GM21576 (cell line): Measurements from ENCODE around the gene AFAP1L2.

Experiments used
- ATAC-seq: cut with Tn5 transposase; IDR thresholded peaks from one replicate; pipeline ENCODE4 v1.9.1; 2021; ENCODE audit warnings: mild to moderate bottlenecking, moderate library complexity; ENCODE audit not compliant: unreplicated experiment

AFAP1L2 gene

DNA sequence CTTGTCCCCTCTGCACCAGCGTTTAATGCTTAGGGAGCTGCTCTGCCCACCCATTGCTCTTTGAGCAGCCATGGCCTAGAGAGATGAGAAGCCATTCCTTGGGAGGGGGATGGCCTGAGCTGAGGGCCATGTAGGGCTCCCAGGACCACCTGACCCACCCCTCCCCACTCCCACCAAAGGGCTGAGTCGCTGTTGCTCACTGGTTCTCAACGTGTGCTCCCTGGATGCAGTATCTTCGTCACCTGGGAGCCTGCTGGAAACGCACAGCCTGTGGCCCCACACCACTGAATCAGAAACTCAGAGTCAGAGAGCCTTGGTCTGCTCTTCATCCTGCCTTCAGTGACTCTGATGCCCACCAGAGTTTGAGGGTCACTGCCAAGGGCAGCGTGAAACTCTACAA, 128.2 kb downstream of the AFAP1L2 start:
- no peak for ATAC-seq

DNA sequence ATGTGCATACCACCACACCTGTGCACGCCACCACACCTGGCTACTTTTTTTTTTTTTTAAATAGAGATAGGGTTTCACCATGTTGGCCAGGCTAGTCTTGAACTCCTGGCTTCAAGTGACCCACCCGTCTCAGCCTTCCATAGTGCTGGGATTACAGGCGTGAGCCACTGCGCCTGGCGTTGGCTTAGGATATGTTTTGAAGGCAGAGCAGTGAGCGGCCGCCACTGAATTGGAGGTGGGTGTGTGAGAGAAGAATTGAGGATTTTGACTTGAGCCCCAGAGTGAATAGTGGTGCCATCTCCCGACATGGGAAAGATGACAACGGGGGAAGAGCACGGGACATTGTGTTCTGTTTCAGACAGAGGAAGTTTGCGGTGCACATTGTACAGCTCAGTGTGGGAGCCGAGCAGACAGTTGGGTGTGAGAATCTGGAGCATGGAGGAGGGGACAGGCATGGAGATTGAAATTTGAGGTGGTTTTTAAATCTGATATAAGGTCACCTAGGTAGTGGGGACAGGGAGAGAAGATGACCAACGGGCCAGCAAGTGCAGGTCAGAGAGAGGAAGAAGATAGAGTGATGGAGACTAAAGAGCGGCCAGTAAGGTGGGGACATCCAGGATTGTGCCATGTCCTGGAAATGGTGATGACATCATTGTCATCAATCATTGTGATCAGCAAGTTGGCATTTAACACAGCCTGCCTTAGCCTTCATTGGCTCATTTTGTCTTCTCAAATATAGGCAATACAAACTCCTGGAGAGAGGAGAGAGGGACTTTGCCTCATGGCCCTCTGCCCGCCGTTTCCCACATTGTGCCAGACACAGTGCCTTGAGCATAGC, 129.5 kb downstream of the AFAP1L2 start:
- no peak for ATAC-seq

DNA sequence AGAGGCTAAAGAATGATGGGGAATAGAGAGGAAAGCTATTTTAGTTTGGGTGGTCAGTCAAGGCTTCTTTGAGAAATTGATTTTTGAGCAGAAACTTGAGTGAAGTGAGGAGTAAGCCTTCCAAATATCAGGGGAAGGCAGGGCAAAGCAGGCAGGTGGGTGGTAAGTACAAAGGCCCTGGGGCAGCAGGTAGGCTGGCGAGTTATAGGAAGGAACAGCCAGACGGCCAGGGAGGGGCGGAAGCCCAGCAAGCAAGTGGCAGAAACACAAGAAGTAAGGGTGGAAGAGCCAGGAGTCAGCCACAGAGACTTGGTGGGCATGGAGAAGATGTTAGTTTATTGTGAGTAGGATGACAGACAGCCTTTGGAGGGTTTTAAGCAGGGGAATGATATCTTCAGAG, 130.4 kb downstream of the AFAP1L2 start:
- ATAC-seq = no peak

DNA sequence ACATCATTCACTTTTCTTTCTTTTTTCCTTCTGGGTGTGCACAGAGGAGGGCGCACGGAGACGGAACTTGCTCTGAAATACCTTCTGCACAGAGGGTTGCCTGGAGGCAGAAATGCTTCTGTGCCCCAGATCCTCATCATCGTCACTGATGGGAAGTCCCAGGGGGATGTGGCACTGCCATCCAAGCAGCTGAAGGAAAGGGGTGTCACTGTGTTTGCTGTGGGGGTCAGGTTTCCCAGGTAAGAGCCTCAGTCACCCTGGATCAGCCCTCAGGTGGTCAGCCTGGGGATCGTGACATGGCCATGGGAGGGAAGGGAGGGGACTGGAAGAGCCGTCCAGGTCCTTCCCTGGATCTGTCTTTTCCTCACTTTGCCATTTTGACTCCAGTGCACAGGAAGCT, 131.6 kb downstream of the AFAP1L2 start:
- no peak for ATAC-seq

DNA sequence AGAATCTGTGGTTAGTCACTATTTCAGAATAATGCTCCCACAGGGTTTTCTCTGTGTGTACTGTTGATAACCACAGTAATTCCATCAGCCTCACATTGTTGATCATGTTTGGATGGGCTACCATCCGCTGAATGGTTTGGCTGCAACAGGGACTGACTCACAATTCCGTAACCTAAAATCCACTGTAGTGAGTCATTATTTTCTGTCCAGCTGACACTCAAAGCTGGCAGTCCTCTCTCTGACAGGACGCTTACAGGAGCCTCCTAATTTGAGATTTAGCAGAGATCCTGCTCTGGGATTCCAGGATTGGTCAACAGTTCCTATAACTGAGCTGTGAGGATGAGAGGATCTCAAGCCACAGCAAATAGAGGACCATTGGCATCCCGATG, 132.5 kb downstream of the AFAP1L2 start:
- ATAC-seq = no peak

DNA sequence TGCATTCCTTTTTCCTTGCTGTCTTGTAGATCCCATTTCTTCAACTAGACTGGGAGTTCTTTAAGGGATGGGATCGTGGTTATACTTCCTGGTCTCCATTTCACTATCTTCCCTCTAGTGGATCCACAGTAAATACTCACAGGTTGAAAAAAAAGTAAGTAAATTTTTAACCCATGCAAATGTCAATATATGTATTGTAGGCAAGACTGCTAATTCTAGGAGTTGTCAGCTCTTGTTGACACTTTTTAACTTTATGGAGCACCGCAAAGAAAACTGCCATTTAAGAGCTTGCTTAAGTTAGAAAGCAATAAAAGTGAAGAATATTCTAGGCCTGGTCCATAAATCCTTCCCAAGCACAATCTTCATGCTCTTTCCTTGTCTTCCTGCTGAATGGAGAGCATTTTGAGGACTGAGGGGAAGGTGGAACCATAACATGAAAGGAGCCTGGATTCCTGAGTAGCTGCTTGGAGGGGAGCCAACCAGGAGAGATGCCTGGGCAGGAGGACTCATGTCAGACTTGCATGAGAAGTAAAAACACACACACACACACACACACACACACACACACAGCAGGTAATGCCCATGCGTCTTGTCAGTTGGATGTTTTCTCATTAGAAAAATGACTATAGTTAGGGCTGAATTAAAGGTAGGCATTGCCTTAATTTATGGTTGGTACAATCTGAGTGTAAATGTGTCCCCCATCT, 133.1 kb downstream of the AFAP1L2 start:
- no peak for ATAC-seq

DNA sequence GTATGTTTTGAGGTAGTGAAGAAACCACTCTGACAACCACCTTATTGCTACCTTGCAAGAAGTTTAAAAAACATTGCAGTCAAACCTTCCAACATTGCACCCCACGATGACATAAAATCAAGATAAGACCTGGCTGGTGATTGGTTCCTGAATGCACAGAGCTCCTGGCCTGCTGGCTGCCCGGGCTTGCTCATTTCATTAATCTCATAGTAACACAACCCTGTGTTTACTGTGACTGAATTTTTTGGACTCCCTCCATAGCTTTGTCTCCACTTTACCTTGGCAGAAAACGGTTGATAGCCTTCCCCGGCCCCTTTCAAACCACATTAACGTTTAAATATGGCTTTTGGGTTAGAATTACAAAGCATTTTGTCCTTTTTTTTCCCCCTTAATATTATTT, 137.8 kb downstream of the AFAP1L2 start:
- ATAC-seq = no peak

DNA sequence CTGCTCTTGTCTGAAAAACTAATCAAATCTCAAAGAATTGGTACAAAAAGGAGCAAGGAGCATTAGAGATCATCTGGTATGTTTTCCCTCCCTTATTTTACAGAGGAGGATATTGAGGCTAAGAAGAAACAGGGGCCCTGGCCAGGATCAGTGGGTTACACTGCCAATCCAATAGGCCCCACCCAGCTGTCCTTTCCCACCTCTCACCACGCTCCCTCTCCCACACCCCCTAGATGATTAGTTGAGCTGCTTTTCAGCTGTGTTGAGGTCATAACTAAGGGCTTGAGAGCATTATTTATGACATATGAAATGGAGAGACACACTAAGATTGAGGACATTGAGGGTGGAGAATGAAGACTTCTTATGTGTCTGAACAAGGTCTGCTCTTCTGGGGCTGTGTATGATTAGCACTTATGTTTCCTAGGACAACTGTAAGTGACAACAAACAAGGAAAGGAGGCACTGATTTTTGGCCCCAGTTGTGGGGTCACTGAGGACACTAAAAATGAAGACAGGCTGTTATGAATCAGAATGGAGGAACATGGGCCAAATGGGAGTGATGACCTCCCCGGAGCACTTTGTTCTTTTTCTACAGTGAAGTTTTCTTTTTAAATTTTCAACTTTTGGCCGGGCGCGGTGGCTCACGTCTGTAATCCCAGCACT, 138.8 kb downstream of the AFAP1L2 start:
- no peak for ATAC-seq

DNA sequence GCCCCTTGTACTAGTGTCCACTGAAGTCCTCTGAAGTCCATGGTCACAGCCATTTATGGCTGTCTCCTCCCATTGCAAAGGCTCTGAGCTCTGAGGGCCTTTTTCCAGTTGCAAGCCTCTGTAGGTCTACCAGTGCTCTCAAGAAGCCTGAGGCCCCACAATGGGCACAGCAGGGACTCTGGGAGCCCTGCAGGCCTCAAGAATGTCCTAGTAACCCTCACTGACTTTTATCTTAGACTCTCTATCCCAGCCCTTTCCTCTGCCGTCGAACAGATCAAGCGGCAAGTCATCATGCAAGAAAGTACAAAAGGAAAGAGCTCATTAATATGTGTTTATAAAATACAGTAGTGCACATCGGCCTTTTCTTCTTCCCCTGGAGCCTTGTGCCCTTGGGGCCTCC, 141.8 kb downstream of the AFAP1L2 start:
- ATAC-seq = no peak

DNA sequence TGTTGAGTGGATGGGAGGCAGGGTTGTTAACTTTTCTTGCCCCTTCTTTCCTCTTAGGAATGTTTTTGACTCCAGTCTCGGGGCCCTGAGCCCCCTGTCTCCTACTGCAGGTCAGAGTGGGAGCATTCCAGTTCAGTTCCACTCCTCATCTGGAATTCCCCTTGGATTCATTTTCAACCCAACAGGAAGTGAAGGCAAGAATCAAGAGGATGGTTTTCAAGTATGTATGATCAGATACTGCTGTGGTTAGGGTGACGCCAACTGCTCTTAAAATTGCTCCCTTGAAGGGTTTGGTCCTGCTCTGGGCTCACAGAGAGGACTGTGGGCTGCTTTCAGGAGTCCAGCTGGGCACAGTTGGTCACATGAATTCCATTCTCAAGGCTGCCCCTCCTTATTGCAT, 143.2 kb downstream of the AFAP1L2 start:
- ATAC-seq = no peak

DNA sequence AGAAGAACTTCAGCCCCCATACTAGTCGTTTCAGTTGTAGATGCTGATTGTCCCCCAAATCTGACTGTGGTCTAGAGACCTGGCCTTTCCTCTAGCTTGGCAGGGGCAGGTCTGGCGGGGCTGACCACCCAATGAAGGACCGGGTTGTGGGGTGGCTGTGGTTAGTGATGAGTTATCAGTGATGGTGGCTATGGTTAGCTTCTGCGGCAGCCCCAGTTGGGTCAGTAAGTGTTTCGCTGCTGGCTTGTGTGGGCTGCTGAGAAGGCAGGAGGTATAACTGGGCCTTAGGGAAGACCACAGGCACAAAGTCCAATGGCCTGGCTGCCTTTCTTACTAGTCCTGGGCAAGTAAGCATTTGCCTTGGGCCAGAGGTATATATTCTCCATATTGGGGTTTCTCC, 143.9 kb downstream of the AFAP1L2 start:
- ATAC-seq = no peak

DNA sequence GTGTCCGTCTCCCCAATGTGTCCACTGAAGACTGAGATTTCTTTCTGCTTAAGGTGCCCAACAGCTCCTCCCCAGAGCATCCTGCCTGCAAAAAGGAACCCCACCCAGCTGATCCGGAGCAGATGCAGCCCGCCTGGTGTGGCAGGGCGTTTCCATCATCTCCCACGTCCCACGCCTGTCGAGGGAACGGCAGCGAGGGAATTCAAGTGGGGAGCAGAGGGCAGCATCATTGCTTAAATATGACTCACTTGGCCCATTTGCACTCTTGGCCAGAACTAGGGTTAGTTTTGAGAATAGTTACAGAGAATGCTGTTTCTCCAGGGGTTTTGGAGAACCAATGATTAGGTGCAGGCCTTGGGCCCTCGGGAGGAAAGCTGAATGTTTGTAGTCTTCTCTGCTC, 144.5 kb downstream of the AFAP1L2 start:
- no peak for ATAC-seq

DNA sequence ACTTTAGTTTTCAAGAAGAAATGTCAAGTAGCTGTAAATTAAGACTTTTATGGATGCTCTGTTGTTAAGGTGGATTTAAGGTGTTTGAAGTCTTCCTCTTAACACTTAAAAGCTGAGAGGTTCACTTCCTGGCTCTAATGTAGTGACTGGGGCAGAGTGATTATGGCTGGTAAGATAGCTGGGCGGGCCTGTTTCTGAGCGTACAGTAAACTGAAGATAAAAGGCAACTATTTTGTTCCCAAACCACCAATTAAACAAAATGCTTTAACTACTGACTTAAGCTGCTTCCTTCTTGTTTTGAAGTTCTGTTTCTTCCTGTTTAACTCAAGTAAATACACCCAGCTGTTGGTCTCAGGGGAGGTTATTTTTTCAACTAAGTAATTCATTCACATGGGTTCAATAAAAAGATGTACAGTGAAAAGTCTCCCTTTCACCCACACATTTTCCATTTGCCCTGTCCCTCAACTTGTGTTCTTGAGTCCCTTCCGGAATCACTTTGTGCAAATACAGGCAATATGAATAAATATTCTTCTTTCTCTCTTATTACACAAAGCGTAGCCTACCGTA, 145.9 kb downstream of the AFAP1L2 start:
- ATAC-seq = no peak

DNA sequence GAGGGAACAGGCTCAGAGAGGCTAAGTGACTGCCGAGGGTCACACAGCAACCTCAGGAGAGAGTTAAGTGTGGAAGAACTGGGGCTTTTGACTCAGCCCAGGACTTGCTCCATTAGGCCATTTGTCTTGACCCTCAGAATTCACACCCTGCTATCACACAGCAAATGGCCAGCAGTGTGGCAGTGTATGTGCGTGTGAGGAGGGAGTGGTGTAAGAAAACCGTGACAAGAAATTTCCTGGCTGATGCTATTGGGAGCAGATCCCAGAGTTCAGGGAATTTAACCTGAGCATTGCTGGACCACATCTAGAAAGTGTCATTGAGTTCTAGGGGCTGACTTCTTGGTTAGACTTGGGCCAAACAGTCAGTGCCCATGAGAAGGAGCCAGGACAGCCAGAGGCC, 146.8 kb downstream of the AFAP1L2 start:
- no peak for ATAC-seq

DNA sequence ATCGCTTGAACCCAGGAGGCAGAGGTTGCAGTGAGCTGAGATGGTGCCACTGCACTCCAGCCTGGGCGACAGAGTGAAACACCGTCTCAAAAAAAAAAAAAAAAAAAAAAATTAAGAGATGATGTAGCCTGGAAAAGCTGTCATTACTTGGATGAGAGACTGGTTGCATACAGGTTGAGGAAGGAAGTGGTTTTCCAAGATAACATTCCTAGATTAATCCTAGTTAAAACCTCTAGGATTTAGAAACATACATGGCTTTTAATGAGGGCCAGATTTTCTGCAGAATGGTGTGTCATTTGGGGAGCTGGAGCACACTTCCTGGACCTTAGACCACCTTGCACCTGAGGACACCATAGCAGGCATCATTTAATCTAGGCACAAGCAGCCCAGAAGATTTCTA, 147.5 kb downstream of the AFAP1L2 start:
- no peak for ATAC-seq

DNA sequence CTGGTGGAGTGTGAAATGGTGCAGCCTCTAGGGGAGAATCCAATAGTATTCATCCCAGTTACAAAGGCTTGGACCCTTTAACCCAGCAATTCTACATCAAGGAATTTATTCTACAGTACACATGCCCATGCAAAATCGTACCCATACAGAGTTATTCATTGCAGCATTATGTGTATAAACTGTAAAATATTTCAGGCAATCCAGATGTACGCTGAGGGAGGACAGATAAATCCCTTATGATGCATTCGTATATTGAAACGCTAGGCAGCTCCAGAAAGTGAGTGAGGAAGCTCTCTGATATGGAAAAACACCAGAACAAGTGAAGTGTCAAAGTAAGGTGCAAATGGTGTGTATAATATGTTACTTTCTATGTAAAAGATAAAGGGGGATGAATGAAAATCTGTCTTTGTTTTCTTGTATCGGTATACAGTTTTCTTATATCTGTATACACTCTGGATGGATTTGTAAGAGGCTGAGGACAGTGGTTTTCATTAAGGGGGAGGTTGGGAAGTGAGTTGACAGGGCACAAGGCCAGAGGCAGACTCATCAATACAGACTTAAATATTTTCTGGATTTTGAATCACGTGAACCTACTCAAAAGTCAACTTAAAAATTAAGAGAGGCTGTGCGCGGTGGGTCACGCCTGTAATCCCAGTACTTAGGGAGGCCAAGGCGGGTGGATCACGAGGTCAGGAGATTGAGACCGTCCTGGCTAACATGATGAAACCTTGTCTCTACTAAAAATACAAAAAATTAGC, 148.1 kb downstream of the AFAP1L2 start:
- no peak for ATAC-seq

DNA sequence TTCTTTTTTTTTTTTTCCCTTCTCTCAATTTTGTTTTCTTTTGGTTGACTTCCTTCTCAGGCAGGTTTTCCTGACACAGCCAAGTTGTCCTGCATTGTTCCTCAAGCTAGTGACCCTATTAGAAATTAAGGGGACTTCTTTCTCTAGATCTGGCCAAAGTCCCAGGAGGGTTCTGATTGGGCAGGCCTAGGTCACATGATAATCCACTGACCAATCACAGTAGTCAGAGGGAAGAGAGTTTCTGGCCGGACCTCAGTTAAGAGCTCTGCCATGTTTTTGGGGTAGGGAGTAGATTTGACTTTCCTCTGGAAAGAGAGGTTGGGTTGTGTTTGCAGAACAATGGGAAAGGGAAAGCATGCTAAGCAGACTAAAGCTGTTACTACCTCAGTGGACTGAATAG, 149.1 kb downstream of the AFAP1L2 start:
- ATAC-seq = no peak

DNA sequence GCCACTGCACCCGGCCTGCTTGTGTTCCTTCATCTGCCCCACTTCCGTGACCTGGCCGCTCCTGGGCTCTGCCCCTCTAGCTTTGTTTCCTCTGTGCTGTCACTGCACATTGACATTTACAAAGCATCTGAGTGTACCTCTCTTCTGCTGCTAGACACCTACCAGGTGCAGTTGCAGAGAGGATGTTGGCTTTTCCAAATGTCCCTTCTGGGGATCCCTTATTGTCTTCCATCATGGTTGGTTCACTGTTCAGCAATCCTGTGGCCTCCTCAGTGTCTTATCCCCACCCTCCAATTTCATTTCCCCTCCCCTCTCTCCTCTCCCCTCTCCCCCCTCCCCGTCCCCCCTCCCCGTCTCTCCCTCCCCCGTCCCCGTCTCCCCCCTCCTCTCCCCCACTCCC, 151.4 kb downstream of the AFAP1L2 start:
- ATAC-seq = no peak

DNA sequence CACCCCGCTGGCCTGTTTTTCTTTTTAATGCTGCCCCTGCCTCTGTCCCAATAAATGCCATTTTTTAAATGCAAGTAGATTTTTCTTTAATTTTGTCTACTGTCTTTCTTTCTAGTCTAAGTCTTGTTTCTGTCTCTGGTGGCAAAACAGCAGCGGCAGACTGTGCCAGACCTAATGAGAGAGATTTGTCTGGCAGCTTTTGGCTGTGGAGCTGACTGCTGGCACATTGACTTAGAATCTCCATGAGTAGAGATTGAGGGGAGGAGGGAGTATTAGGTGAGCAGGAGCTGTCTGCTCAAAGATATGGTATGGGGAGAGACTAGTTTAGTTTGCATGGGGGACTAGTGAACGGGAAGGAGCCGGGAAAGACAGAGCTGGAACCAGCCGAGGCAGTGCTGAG, 152.2 kb downstream of the AFAP1L2 start:
- no peak for ATAC-seq

DNA sequence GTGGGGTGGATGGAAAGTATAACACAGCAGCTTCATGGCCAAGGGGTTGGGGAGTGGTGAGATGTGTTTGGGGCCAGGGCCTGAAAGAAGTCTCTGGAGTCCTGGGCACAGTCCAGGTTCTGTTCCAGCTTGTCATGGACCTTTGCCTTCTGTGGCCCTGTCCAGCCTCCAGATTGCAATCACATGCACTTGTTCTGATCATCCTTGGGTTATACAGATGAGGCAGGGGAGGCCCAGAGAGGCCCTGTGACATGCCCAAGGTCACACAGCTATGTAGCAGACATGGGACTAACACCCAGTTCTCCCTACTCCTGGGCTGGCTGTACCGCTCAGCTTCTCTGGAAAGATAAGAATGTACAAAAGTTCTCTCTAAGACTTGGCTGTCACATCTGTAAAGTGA, 153.6 kb downstream of the AFAP1L2 start:
- ATAC-seq = no peak

DNA sequence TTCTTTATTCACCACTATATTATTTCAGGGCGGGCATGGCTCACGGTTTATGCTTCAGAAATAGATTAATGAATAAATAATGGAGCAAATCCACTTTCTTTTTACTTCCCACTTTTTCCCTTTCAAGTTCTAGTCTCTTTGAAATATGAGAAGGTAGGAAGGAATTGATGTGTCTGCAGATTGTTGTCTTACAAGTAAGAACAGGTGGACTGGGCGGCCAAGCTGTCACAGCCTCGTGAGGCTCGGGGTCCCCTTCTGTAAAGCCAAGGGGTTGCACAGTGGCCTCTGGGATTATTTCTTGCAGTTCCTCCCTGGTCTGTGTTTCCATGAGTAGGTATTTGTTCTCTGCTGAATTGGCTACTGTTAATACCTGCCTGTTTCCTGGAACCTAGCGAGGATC, 154.1 kb downstream of the AFAP1L2 start:
- no peak for ATAC-seq
